RWPE2 (cell line): ENCODE results near the gene PHF2.

Experiments
- ATAC-seq: fragments of 200-7000 bp; cut with Tn5 transposase; 3 replicates; pipeline ENCODE4 v1.9.1; 2021; ENCODE audit warnings: low read depth
- DNase-seq: peaks from one replicate; pipeline ENCODE4 v3.0.0-alpha.2; 2020; ENCODE audit warnings: low spot score
- H3K27ac ChIP-seq: fragments of 450-650 bp; 2 replicates; pipeline ENCODE4 v1.5.1; 2017; ENCODE audit warnings: mild to moderate bottlenecking; ENCODE audit not compliant: poor library complexity, severe bottlenecking
- H3K27me3 ChIP-seq: fragments of 250-450 bp; sonication (Bioruptor Pico); 2 replicates; pipeline ENCODE4 v1.5.1; 2021; ENCODE audit warnings: mild to moderate bottlenecking, moderate library complexity; ENCODE audit not compliant: insufficient read depth, poor library complexity, severe bottlenecking
- H3K36me3 ChIP-seq: fragments of 250-450 bp; sonication (Bioruptor Pico); 2 replicates; pipeline ENCODE4 v1.5.1; 2020; ENCODE audit warnings: low read depth, mild to moderate bottlenecking, moderate library complexity
- H3K4me1 ChIP-seq: fragments of 250-450 bp; sonication (Bioruptor Pico); 2 replicates; pipeline ENCODE4 v1.5.1; 2021; ENCODE audit warnings: mild to moderate bottlenecking, moderate library complexity; ENCODE audit not compliant: insufficient read depth, poor library complexity, severe bottlenecking
- H3K4me3 ChIP-seq: fragments of 250-450 bp; sonication (Bioruptor Pico); 2 replicates; pipeline ENCODE4 v1.5.1; 2021; ENCODE audit warnings: mild to moderate bottlenecking, moderate library complexity; ENCODE audit not compliant: severe bottlenecking
- H3K9me3 ChIP-seq: fragments of 250-450 bp; sonication (Bioruptor Pico); 2 replicates; pipeline ENCODE4 v1.5.1; 2021; ENCODE audit warnings: mild to moderate bottlenecking, moderate library complexity; ENCODE audit not compliant: severe bottlenecking
- TF ChIP-seq, protein P1 (sequence below): fragments of 450-650 bp; IDR thresholded peaks from one replicate; pipeline ENCODE4 v1.5.1; 2017; ENCODE audit warnings: mild to moderate bottlenecking, moderate library complexity; ENCODE audit not compliant: poor library complexity, severe bottlenecking

Gene PHF2

DNA sequence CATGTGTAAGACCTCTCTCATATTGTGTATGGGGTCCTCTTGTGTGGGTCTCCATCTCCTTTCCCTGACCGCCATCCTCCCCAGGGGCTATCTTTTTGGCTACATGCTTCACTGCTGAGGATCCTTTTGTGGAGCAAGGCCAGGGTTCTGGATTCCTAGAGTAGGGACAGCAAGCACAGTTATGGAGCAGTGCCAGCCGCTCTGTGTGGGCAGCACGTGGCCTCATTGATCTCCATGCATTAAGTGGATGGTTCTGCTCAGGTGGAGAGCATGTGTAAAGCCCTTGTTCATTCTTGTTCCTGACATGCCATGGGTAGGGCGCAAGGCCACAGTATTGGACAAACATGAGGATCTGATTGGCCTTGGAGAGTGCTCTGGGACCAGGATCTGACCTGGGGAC lies 8.9 kb downstream of the PHF2 start:
- Histone ChIP-seq H3K27me3 (no peaks in the 10 kb centered on the region), H3K9me3 (peaks cover 2% of the 10 kb centered on the region), H3K4me3 (no peak overlapping the region), H3K36me3 (peaks cover 10% of the 10 kb centered on the region), H3K27ac (no peak overlapping the region), H3K4me1 (no peaks in the 10 kb centered on the region)
- TF ChIP-seq, protein P1, sequence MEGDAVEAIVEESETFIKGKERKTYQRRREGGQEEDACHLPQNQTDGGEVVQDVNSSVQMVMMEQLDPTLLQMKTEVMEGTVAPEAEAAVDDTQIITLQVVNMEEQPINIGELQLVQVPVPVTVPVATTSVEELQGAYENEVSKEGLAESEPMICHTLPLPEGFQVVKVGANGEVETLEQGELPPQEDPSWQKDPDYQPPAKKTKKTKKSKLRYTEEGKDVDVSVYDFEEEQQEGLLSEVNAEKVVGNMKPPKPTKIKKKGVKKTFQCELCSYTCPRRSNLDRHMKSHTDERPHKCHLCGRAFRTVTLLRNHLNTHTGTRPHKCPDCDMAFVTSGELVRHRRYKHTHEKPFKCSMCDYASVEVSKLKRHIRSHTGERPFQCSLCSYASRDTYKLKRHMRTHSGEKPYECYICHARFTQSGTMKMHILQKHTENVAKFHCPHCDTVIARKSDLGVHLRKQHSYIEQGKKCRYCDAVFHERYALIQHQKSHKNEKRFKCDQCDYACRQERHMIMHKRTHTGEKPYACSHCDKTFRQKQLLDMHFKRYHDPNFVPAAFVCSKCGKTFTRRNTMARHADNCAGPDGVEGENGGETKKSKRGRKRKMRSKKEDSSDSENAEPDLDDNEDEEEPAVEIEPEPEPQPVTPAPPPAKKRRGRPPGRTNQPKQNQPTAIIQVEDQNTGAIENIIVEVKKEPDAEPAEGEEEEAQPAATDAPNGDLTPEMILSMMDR, result no peak
- ATAC-seq (no peak), DNase-seq (no peak)

DNA sequence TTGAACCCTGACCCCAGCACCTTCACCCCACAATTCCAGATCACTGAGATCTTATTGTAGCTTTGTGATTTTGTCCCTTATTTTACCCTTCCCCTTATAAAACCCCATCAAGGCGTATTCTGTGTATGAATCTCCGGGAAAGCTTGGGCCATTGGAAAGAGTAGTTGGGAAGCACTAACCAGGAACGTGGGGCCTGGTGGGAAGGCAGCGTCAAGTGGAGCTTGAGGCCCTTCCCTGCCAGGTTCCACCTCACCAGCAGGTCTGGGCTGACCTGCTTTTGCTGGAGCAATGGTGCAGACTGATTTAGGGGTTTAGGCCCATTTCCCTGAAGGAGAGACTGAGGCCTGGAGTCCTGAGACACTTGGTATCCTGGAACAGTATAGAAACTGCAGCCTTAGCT lies 9.3 kb downstream of the PHF2 start:
- ATAC-seq (no peak), DNase-seq (no peak)
- Histone ChIP-seq H3K27ac (no peak overlapping the region), H3K4me3 (no peak overlapping the region), H3K9me3 (peaks cover 2% of the 10 kb centered on the region), H3K4me1 (no peaks in the 10 kb centered on the region), H3K36me3 (peaks cover 10% of the 10 kb centered on the region), H3K27me3 (no peaks in the 10 kb centered on the region)
- TF ChIP-seq, protein P1, result no peak

DNA sequence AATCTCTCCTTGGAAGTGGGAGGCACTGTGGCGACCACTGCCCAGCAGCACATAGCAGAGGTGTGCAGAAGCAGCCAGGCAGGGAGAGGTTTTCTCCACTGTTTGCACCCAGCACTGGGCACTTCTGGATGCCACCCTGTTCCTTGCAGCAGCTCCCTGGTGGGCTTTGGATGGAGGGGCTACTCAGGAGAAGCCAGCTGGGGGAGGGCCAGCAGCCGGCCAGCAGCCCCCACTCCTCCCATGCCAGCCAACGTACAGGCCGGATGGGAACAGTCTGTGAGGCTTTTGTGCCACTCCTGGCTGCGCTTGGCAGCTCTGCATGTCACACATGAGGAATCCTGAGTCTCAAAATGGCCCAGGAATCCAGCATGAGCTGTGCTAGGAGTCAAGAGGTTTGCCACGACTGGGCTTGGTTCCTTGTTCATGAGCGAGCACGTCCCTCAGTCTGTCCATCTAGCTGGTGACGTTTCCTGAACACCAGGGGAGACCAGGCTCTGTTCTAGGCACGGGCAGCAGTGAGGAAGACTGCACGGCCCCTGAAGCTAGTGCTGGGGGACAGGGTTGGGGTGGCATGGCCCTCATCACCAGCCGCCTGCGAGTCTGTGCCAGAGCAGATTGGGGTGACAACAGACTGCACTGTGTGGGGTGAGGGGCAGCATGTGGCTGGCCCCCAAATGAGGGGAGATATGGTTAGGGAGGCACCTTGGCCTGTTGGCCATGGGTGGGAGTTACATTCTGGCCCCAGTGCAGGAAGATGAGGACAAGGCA lies 10.1 kb downstream of the PHF2 start:
- peaks cover 2% of the 10 kb centered on the region for H3K9me3 ChIP-seq
- H3K4me3 ChIP-seq, result no peak overlapping the region
- DNase-seq (no peak), ATAC-seq (no peak)
- peaks cover 10% of the 10 kb centered on the region for H3K36me3 ChIP-seq
- H3K4me1 ChIP-seq, result no peaks in the 10 kb centered on the region
- H3K27ac ChIP-seq, result no peak overlapping the region
- TF ChIP-seq, protein P1, result no peak
- no peaks in the 10 kb centered on the region for H3K27me3 ChIP-seq

DNA sequence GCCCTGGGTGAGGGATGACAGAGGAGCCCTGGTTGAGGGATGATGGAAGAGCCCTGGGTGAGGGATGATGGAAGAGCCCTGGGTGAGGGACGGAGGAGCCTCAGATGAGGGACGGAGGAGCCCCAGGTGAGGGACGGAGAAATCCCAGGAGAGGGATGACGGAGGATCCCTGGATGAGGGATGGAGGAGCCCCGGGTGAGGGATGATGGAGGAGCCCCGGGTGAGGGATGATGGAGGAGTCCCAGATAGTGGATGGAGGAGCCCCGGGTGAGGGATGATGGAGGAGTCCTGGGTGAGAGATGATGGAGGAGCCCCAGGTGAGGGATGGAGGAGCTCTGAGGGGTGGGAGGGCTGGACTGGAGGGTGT lies 10.9 kb downstream of the PHF2 start:
- no peaks in the 10 kb centered on the region for H3K27me3 ChIP-seq
- no peak for ATAC-seq
- H3K4me1 ChIP-seq, result no peaks in the 10 kb centered on the region
- no peak for DNase-seq
- no peak overlapping the region for H3K27ac ChIP-seq
- no peak overlapping the region for H3K4me3 ChIP-seq
- H3K36me3 ChIP-seq, result peaks cover 10% of the 10 kb centered on the region
- peaks cover 2% of the 10 kb centered on the region for H3K9me3 ChIP-seq
- TF ChIP-seq, protein P1, result no peak

DNA sequence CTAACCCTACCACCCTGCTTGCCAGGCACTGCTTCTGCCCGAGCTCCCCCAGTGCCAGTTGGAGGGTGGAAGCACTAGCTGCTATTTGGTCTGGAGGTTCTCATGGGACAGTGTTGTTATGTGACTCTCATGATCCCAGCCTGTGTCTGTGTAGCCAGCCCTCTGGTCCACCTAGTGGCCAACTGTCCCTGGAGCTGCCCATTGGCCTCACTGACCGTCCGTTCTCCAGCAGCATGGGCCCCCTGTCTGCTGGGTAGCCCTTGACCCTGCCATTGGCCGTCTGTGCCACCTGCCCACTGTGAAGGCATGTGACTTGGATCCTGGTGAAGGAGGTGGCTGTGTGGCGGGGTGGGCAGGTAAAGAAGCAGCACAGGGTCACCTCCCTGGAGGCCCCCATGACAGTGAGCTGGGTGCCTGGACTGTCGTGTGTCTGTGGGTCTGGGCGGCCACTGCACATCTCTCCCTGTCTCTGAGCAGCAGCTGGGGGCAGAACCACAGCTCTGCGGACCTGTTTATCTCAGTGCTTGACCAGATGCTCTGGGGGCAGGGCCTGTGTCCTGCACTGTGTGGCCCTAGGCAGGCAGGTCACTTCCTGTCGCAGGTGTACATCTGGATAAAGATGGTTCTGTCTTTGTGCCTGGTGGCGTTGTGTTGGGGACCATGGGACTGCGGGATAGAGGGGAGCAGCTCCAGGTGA lies 11.4 kb downstream of the PHF2 start:
- ATAC-seq, result no peak
- Histone ChIP-seq H3K4me3 (no peak overlapping the region), H3K27ac (no peak overlapping the region), H3K9me3 (peaks cover 2% of the 10 kb centered on the region), H3K4me1 (no peaks in the 10 kb centered on the region), H3K27me3 (no peaks in the 10 kb centered on the region), H3K36me3 (peaks cover 9% of the 10 kb centered on the region)
- no peak for DNase-seq
- TF ChIP-seq, protein P1, result no peak
